HG02840 (cell line): ENCODE data around the gene AP5B1.

ENCODE experiments used
- ATAC-seq: cut with Tn5 transposase; IDR thresholded peaks from one replicate; pipeline ENCODE4 v1.9.1; 2021; ENCODE audit warnings: mild to moderate bottlenecking, moderate library complexity, moderate number of reproducible peaks; ENCODE audit not compliant: unreplicated experiment, low FRiP score

AP5B1 gene

GRCh38 chr11:65801153-65801987 lies 20.6 kb upstream of the AP5B1 start:
- ATAC-seq = no peak

GRCh38 chr11:65798882-65799281 lies 18.1 kb upstream of the AP5B1 start:
- ATAC-seq = no peak

- no peak for ATAC-seq
Measured at GRCh38 chr11:65797711-65798110, 16.9 kb upstream of the AP5B1 start.

- ATAC-seq = no peak
Measured at GRCh38 chr11:65796726-65797601, 16.2 kb upstream of the AP5B1 start.

- no peak for ATAC-seq
Measured at GRCh38 chr11:65794570-65795510, 14.1 kb upstream of the AP5B1 start.

GRCh38 chr11:65793625-65794400 lies 13.0 kb upstream of the AP5B1 start:
- ATAC-seq = no peak

- ATAC-seq = no peak
Measured at GRCh38 chr11:65793144-65793581, 12.4 kb upstream of the AP5B1 start.

- ATAC-seq = no peak
Measured at GRCh38 chr11:65792456-65792855, 11.7 kb upstream of the AP5B1 start.

GRCh38 chr11:65791719-65792213 lies 11.0 kb upstream of the AP5B1 start:
- ATAC-seq = no peak

GRCh38 chr11:65790902-65791650 lies 10.3 kb upstream of the AP5B1 start:
- ATAC-seq = no peak

- no peak for ATAC-seq
Measured at GRCh38 chr11:65790104-65790901, 9.5 kb upstream of the AP5B1 start.

- no peak for ATAC-seq
Measured at GRCh38 chr11:65789230-65790103, 8.7 kb upstream of the AP5B1 start.

GRCh38 chr11:65788821-65789220 lies 8.0 kb upstream of the AP5B1 start:
- no peak for ATAC-seq

GRCh38 chr11:65787649-65788622 lies 7.2 kb upstream of the AP5B1 start:
- no peak for ATAC-seq

- ATAC-seq = no peak
Measured at GRCh38 chr11:65786786-65787636, 6.2 kb upstream of the AP5B1 start, which contains the start of gene OVOL1. Gene OVOL1 (plus strand): TSS chr11:65787063. CDS start chr11:65787374, 311 bp downstream.
